PFSK-1 (cell line): ENCODE measurements around the gene SLC5A3.

ENCODE experiments used
- FOXP2 ChIP-seq: optimal IDR thresholded peaks from 2 replicates; pipeline ENCODE3; 2011; ENCODE audit warnings: borderline replicate concordance, control low read depth, inconsistent platforms; ENCODE audit not compliant: insufficient read depth; ENCODE audit errors: extremely low read length, extremely low read depth
- POLR2AphosphoS5 ChIP-seq: IDR thresholded peaks from 2 replicates; pipeline ENCODE4 v1.6.1; 2012; ENCODE audit warnings: low read depth, mild to moderate bottlenecking, control low read depth, low read length, moderate library complexity
- SIN3A ChIP-seq: IDR thresholded peaks from 2 replicates; pipeline ENCODE4 v1.6.1; 2012; ENCODE audit warnings: mild to moderate bottlenecking, low read length, moderate library complexity, borderline replicate concordance; ENCODE audit not compliant: insufficient read depth
- TAF1 ChIP-seq: IDR thresholded peaks from 2 replicates; pipeline ENCODE4 v1.6.1; 2012; ENCODE audit warnings: low read length, control low read depth, borderline replicate concordance; ENCODE audit not compliant: insufficient read depth
- TF ChIP-seq, protein P1 (sequence below), 2 experiments: IDR thresholded peaks; 2 replicates each; pipeline versions ENCODE4 v1.6.1 to v1.8.0; 2011 to 2012; ENCODE audit warnings: low read depth in 2 of 2, low read length in 2 of 2, control low read depth in 1 of 2, inconsistent platforms in 1 of 2, mild to moderate bottlenecking in 1 of 2, moderate library complexity in 1 of 2; ENCODE audit not compliant: insufficient read depth in 1 of 2

SLC5A3 gene

DNA sequence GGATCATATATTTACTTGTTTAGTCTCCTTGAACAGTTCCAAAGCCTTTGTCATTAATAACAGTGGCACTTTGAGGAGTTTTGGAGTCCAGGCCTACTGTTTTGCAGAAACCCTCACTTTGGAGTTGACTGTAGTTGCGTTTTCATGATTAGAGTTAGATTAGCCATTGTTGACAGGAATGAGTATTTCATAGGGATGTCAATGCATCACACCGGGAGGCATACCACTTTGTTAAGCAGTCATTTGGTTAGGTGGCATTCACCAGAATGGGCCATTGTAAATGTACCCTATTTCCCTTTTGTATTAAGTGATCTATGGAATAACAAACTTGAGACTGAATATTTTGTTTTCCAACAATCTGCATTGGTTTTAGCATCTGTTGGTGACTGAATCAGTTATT, 11.8 kb downstream of the SLC5A3 start:
- TF ChIP-seq, protein P1, sequence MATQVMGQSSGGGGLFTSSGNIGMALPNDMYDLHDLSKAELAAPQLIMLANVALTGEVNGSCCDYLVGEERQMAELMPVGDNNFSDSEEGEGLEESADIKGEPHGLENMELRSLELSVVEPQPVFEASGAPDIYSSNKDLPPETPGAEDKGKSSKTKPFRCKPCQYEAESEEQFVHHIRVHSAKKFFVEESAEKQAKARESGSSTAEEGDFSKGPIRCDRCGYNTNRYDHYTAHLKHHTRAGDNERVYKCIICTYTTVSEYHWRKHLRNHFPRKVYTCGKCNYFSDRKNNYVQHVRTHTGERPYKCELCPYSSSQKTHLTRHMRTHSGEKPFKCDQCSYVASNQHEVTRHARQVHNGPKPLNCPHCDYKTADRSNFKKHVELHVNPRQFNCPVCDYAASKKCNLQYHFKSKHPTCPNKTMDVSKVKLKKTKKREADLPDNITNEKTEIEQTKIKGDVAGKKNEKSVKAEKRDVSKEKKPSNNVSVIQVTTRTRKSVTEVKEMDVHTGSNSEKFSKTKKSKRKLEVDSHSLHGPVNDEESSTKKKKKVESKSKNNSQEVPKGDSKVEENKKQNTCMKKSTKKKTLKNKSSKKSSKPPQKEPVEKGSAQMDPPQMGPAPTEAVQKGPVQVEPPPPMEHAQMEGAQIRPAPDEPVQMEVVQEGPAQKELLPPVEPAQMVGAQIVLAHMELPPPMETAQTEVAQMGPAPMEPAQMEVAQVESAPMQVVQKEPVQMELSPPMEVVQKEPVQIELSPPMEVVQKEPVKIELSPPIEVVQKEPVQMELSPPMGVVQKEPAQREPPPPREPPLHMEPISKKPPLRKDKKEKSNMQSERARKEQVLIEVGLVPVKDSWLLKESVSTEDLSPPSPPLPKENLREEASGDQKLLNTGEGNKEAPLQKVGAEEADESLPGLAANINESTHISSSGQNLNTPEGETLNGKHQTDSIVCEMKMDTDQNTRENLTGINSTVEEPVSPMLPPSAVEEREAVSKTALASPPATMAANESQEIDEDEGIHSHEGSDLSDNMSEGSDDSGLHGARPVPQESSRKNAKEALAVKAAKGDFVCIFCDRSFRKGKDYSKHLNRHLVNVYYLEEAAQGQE (IDR thresholded peaks at IDR 0.05; ENCODE audit: insufficient read depth in 1 of 2, low read depth in 2 of 2, low read length in 2 of 2), result no peak
- TF ChIP-seq POLR2AphosphoS5 (no peak), TAF1 (no peak), FOXP2 (no peak), SIN3A (no peak)

DNA sequence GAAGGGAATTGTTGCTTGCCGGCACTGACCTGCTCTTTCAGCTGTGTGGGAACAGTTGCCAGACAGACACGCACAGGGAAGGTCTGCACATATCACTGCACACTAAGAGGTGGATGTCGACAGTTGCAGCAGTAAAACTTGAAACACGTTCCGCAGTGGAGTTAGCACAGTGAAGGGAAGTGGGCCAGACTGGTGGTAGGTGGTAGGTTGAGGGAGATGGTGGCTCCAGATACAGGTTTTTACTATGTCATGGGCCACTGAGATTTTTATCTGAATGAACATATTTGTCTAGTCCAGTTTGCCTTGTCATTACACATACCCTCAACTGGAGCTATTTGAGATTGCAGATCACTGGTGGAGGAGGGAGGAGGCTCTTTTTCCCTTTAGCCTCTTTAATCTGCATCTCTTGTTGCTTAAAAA, 13.5 kb downstream of the SLC5A3 start:
- TF ChIP-seq, protein P1 (IDR thresholded peaks at IDR 0.05; ENCODE audit: insufficient read depth in 1 of 2, low read depth in 2 of 2, low read length in 2 of 2), result no peak
- TF ChIP-seq POLR2AphosphoS5 (no peak), FOXP2 (no peak), TAF1 (no peak), SIN3A (no peak)

DNA sequence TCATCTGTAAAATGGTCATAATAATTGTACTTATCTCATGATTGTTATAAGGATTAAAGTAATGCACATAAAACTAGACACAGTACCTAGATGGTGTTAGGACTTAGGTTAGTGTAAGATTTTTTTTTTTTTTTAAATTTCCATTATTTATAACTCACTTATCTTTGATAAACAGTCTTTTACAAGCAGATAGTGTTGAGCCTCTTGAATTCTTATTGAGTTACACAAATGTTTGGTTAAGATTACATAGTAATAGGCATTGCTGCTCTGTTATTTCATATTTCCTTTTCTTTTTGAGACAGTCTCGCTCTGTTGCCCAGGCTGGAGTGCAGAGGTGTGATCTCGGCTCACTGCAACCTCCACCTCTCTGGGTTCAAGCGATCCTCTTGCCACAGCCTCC, 15.4 kb downstream of the SLC5A3 start:
- TF ChIP-seq, protein P1 (IDR thresholded peaks at IDR 0.05; ENCODE audit: insufficient read depth in 1 of 2, low read depth in 2 of 2, low read length in 2 of 2), result no peak
- TF ChIP-seq TAF1 (no peak), POLR2AphosphoS5 (no peak), SIN3A (no peak), FOXP2 (no peak)

DNA sequence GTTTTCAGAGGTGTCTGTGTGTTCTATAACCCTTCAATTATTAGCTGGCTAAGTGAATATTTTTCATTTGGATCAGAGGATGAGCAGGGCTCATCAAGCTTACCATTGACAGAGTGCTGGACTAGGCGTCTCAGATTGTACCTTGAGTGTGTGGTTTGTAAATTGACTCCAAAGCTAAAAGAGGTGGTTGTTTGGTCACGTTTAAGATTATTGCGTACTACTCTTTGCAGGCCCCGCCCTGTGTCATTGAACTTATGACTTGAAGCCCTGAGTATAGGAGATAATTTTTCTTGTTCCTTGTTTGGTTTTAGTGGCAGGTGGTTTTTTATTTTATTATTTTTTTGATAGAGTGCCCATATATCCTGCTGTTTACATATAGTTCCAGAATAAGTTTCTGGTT, 17.7 kb downstream of the SLC5A3 start:
- TF ChIP-seq FOXP2, result no peak
- TF ChIP-seq, protein P1 (IDR thresholded peaks at IDR 0.05; ENCODE audit: insufficient read depth in 1 of 2, low read depth in 2 of 2, low read length in 2 of 2), result no peak
- TF ChIP-seq POLR2AphosphoS5, result no peak
- no peak for TF ChIP-seq TAF1
- TF ChIP-seq SIN3A, result no peak

DNA sequence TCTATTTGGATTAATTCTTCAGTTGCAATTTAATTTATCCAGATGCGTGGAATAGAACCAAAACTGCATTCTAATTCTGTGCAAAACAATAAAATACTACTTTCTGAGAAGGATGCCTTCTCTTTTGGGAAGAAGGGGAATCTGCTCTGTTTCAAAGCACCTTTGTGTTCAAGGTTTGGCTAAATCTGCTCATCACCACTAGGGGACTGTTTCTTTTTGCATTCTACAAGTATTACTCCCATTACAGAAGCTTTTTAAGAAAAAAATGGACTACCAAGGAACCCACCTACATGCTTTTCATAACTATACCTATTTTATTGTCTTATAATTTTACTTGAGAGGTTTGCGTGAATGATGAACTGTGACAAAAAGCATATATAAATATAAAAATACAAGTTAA, 18.2 kb downstream of the SLC5A3 start:
- TF ChIP-seq FOXP2, result no peak
- TF ChIP-seq, protein P1 (IDR thresholded peaks at IDR 0.05; ENCODE audit: insufficient read depth in 1 of 2, low read depth in 2 of 2, low read length in 2 of 2), result no peak
- no peak for TF ChIP-seq POLR2AphosphoS5
- no peak for TF ChIP-seq TAF1
- TF ChIP-seq SIN3A, result no peak
